Stimulated activated CD8-positive, alpha-beta memory T cell treated with anti-CD3 and anti-CD28 coated beads, Interleukin-4, amount 100 ng/mL, for 48 hours (primary cell): ENCODE results near the gene DNA2.

ENCODE experiments used
- DNase-seq: peaks from one replicate; pipeline ENCODE4 v3.0.0-alpha.2; 2020

The DNA2 gene

GRCh38 chr10:68446179-68446578 lies 25.6 kb downstream of the DNA2 start:
- no peak for DNase-seq

DNA sequence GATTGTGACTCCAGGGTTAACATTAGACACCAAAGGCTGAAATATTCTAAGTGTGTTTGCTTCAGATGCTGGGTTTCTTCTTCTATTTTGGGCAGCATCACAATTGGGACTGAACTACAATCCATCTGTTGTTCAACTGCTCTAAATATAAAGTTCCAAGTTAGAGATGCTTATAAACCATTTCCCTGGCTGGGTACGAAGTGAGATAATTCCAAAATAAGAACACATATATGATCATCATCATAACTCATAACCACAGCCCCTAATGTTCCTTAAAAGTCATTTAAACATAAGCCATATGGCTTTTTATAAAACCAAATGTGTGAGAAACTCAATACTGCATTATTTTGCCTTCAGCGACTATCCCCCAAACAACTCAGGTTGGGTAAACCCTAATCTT lies 28.8 kb downstream of the DNA2 start:
- no peak for DNase-seq

- no peak for DNase-seq
Observed at GRCh38 chr10:68440898-68441297, 30.9 kb downstream of the DNA2 start.

DNA sequence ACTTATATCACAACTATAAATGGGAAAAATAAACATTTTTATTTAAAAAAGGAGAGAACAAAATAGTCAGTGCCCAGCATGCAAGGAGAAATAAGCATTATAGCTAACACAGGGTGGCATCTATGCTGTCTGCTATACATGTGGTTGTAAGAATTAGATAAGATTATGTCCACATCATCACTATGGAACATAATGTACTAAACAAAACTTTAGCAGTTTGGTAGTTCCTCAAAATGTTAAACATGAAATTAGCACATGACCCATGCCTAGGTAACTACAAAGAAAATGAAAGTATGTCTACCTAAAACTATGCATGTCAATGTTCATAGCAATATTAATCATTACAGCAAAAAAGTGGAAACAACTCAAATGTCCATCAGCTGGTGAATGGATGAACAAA lies 36.0 kb downstream of the DNA2 start:
- no peak for DNase-seq

- DNase-seq: no peak
Observed at GRCh38 chr10:68434657-68435056, 37.1 kb downstream of the DNA2 start.

- no peak for DNase-seq
Observed at GRCh38 chr10:68428396-68429104, 43.2 kb downstream of the DNA2 start.

- DNase-seq: no peak
Observed at GRCh38 chr10:68424454-68425014, 47.2 kb downstream of the DNA2 start.

DNA sequence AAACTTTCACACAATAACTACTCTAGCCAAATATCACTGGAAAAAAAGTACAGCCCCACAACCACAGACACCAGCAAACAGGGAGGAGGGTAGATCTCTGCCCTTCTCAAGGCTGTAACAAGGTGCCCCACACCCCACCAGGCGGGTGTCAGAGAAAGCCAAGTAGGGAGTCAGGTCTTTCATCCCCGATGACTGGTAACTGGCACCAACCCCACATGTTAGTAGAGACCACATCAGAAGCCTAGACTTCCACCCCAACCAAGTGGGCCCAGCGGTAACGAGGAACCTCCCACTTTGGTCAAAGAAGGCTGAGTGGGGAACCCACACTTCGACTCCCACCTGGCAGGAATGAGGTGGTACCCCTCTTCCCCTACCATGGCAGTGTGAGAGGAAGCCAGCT lies 48.3 kb downstream of the DNA2 start:
- peak; percentile 60 for DNase-seq

- DNase-seq: no peak
Observed at GRCh38 chr10:68419376-68419775, 52.4 kb downstream of the DNA2 start.

GRCh38 chr10:68408898-68409518 lies 62.8 kb downstream of the DNA2 start:
- no peak for DNase-seq

DNA sequence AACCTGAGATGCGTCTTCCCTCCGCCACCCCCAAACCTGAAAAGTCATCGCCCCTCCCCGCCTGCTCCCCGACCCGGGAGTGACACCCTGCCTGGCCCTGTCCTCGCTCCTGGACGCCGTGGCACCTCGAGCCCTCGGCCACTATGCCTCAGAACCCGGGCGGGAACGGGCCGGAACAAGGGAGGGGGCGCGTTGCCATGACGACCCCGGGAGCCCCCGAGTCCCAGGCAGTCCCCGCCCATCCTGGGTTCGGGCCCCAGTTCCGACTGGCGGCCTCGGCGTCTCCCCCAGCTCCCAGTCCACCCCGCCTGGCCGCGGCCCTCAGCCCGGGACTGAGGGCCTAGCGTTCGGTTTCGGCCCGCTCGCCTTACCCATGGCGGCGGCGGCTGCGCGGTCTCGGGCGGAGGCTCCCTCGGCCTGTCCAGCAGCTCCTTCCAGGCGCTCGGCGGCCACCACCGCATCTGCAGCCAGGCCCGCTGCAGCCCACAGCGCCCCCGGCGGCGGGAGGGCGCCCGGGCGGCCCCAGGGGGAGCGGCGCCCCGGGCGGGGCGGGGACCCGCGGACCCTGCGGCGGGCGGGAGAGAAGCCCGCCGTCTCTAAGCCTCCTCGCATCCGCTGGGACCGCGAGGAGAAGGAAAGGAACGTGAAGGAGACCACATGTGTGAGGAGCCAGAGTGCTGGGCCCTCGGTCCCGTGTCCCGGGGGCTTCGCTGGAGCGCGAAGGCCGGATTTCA lies 64.8 kb downstream of the DNA2 start, which contains the start of gene RUFY2:
RUFY2 (minus strand) TSS at position 463 of the 734 bp plus-strand sequence; CDS start at position 375, 88 bp downstream.
- peak; percentile 83 for DNase-seq

DNA sequence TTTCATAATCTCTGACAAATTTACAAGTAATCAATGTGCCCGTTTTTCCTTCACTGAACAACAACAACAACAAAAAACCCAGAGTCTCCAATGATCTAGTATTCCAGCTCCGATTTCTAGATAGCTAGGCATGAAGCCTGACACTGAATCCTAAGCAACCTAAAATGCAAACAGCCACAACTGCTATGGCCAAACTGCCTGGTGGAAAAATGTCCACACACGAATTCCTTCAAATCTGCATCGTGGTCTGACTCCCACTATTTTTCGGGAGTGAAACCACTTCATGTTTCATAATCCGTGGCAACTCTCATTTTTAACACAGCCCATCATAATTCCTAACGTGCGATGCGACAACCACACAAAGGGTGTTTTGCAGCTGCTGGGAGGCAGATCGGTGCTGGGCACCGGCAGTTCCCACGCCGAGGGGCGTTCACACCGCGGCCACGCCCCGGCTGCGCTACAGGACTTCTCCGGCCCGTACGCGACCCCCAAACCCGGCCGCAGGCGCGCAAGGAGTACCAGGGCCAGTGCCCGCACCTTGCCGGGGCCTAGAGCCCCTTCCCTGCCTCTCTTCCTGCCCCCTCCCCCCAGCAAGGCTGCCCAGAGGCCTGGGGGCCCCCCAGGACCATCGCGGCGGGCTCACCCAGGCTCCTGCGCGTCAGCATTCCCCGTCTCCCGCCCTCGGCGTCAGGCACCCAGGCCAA lies 65.5 kb downstream of the DNA2 start:
- peak; percentile 68 for DNase-seq

DNA sequence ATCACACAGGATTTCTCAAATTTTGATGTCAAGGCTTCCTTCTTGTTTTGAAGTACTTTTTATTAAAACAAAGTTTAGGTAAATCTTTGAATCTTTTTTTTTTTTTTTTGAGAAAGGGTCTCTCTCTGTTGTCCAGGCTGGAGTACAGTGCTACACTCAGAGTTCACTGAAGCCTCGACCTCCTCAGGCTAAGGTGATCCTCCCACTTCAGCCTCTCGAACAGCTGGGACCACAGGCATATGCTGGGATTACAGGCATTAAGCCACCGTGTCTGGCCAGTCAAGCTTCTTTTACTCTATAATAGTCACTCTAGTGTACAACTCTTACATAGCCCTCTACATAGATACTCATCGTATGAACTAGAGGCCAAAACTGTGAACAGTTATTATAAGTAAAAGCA lies 68.1 kb downstream of the DNA2 start:
- no peak for DNase-seq

GRCh38 chr10:68402276-68402675 lies 69.5 kb downstream of the DNA2 start:
- DNase-seq: no peak

DNA sequence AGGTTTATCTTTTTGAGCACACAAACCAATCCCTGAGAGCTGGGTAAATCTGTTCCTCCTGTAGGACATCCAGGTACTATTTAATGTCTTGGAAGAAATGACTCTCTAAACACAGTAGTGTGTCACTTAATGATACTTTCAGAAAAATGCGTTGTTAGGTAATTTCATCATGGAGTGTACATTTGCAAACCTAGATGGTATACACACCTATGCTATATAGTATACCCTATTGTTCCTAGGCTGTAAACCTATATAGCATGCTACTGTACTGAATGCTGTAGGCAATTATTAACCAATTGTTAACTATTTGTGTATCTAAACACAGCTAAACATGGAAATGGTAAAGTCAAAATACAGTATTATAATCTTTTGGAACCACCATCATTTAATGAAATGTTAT lies 74.8 kb downstream of the DNA2 start:
- DNase-seq: no peak

- no peak for DNase-seq
Observed at GRCh38 chr10:68385740-68386139, 86.0 kb downstream of the DNA2 start.

- DNase-seq: no peak
Observed at GRCh38 chr10:68371604-68372003, 100.2 kb downstream of the DNA2 start.

GRCh38 chr10:68367121-68367520 lies 104.7 kb downstream of the DNA2 start:
- no peak for DNase-seq

GRCh38 chr10:68366600-68366999 lies 105.2 kb downstream of the DNA2 start:
- DNase-seq: no peak

- DNase-seq: no peak
Observed at GRCh38 chr10:68365611-68366010, 106.2 kb downstream of the DNA2 start.

DNA sequence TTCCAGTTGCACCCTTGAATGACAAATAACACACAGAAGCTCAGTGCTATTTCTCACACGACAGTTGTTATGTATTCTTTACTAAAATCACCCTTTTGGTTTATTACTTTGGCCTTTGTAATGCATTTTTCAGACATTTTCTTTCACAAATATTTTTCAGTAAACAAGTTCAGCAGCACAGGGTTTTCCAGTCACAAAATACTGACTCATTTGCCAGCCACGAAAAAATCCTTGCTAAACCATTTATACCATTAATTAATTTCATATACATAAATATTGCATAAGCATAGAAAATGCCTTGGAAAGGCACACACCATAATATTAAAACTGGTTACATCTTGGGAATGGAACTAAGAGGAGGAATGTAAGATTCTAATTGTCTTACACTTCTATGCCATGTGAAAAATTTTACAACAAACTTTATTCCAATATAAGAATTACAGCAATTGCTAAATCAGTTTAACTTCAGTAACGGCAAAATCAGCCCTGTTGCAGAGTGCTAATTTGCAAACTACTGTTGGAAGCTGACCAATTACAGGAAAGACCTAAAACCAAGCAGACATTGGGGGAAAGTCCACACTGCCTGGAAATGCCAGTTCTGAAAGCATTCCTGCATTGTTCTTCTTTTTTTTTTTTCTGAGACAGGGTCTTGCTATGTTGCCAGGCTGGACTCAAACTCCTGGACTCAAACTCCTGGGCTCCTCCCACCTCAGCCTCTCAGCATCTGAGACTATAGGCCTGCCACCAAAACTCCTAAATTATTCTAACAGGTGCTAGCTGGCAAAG lies 107.5 kb downstream of the DNA2 start:
- DNase-seq: no peak
